Measurements from ENCODE around the gene LOXL1. TPM values are rescaled to one million over a fixed set of nuclear protein-coding genes. Genes with fewer than 3 reads are reported as not detected.

Gene LOXL1
- total RNA-seq, 1 donor: 0.73 TPM

GRCh38 chr15:73892446-73893226 lies 33.6 kb upstream of the LOXL1 start:
- H3K9me3 ChIP-seq (ENCODE audit: low read depth, low read length): no peaks in the 10 kb centered on the region
- H3K4me3 ChIP-seq (ENCODE audit: low read length): no peak overlapping the region
- H3K27me3 ChIP-seq (ENCODE audit: insufficient read depth, low read length): no peaks in the 10 kb centered on the region
- no peaks in the 10 kb centered on the region for H3K4me1 ChIP-seq (ENCODE audit: insufficient read depth, low read length)

GRCh38 chr15:73894133-73894814 lies 32.0 kb upstream of the LOXL1 start:
- H3K9me3 ChIP-seq (ENCODE audit: low read depth, low read length): no peaks in the 10 kb centered on the region
- no peak overlapping the region for H3K4me3 ChIP-seq (ENCODE audit: low read length)
- H3K27me3 ChIP-seq (ENCODE audit: insufficient read depth, low read length): no peaks in the 10 kb centered on the region
- no peaks in the 10 kb centered on the region for H3K4me1 ChIP-seq (ENCODE audit: insufficient read depth, low read length)

GRCh38 chr15:73897441-73898261 lies 28.6 kb upstream of the LOXL1 start:
- no peaks in the 10 kb centered on the region for H3K27me3 ChIP-seq (ENCODE audit: insufficient read depth, low read length)
- H3K4me3 ChIP-seq (ENCODE audit: low read length): no peak overlapping the region
- H3K4me1 ChIP-seq (ENCODE audit: insufficient read depth, low read length): no peaks in the 10 kb centered on the region
- H3K9me3 ChIP-seq (ENCODE audit: low read depth, low read length): no peaks in the 10 kb centered on the region

GRCh38 chr15:73899197-73900094 lies 26.8 kb upstream of the LOXL1 start:
- Histone ChIP-seq H3K9me3 (ENCODE audit: low read depth, low read length) (no peaks in the 10 kb centered on the region), H3K4me1 (ENCODE audit: insufficient read depth, low read length) (no peaks in the 10 kb centered on the region), H3K27me3 (ENCODE audit: insufficient read depth, low read length) (no peaks in the 10 kb centered on the region), H3K4me3 (ENCODE audit: low read length) (no peak overlapping the region)

GRCh38 chr15:73900095-73900712 lies 26.1 kb upstream of the LOXL1 start:
- H3K9me3 ChIP-seq (ENCODE audit: low read depth, low read length): no peaks in the 10 kb centered on the region

GRCh38 chr15:73901126-73901810 lies 25.0 kb upstream of the LOXL1 start:
- H3K9me3 ChIP-seq (ENCODE audit: low read depth, low read length): no peaks in the 10 kb centered on the region
- no peak overlapping the region for H3K4me3 ChIP-seq (ENCODE audit: low read length)
- H3K27me3 ChIP-seq (ENCODE audit: insufficient read depth, low read length): no peaks in the 10 kb centered on the region
- no peaks in the 10 kb centered on the region for H3K4me1 ChIP-seq (ENCODE audit: insufficient read depth, low read length)

More at GRCh38 chr15:73900095-73900712, 26.1 kb upstream of the LOXL1 start:
- no peaks in the 10 kb centered on the region for H3K27me3 ChIP-seq (ENCODE audit: insufficient read depth, low read length)
- no peaks in the 10 kb centered on the region for H3K4me1 ChIP-seq (ENCODE audit: insufficient read depth, low read length)
- H3K4me3 ChIP-seq (ENCODE audit: low read length): no peak overlapping the region

- no peaks in the 10 kb centered on the region for H3K9me3 ChIP-seq (ENCODE audit: low read depth, low read length)
- H3K4me1 ChIP-seq (ENCODE audit: insufficient read depth, low read length): peaks cover 4% of the 10 kb centered on the region
- no peaks in the 10 kb centered on the region for H3K27me3 ChIP-seq (ENCODE audit: insufficient read depth, low read length)
- H3K4me3 ChIP-seq (ENCODE audit: low read length): no peak overlapping the region
Measured at GRCh38 chr15:73902121-73903020, 23.9 kb upstream of the LOXL1 start.

GRCh38 chr15:73904026-73904815 lies 22.0 kb upstream of the LOXL1 start:
- Histone ChIP-seq H3K9me3 (ENCODE audit: low read depth, low read length) (no peaks in the 10 kb centered on the region), H3K4me1 (ENCODE audit: insufficient read depth, low read length) (peaks cover 6% of the 10 kb centered on the region), H3K27me3 (ENCODE audit: insufficient read depth, low read length) (no peaks in the 10 kb centered on the region), H3K4me3 (ENCODE audit: low read length) (no peak overlapping the region)

- Histone ChIP-seq H3K4me1 (ENCODE audit: insufficient read depth, low read length) (peaks cover 6% of the 10 kb centered on the region), H3K27me3 (ENCODE audit: insufficient read depth, low read length) (no peaks in the 10 kb centered on the region), H3K4me3 (ENCODE audit: low read length) (no peak overlapping the region), H3K9me3 (ENCODE audit: low read depth, low read length) (no peaks in the 10 kb centered on the region)
Measured at GRCh38 chr15:73905225-73905827, 20.9 kb upstream of the LOXL1 start.

- Histone ChIP-seq H3K4me3 (ENCODE audit: low read length) (no peak overlapping the region), H3K4me1 (ENCODE audit: insufficient read depth, low read length) (peaks cover 6% of the 10 kb centered on the region), H3K9me3 (ENCODE audit: low read depth, low read length) (no peaks in the 10 kb centered on the region), H3K27me3 (ENCODE audit: insufficient read depth, low read length) (no peaks in the 10 kb centered on the region)
Measured at GRCh38 chr15:73906346-73907034, 19.8 kb upstream of the LOXL1 start.

GRCh38 chr15:73907035-73907408 lies 19.2 kb upstream of the LOXL1 start:
- Histone ChIP-seq H3K27me3 (ENCODE audit: insufficient read depth, low read length) (no peaks in the 10 kb centered on the region), H3K4me1 (ENCODE audit: insufficient read depth, low read length) (peaks cover 6% of the 10 kb centered on the region), H3K9me3 (ENCODE audit: low read depth, low read length) (no peaks in the 10 kb centered on the region), H3K4me3 (ENCODE audit: low read length) (no peak overlapping the region)
